ENCODE results near the gene ACAP2.

Gene ACAP2

GRCh38 chr3:195258449-195259153 is 184.2 kb downstream of the ACAP2 start:
- DNase-seq (ENCODE audit: low read depth), result no peak

DNA sequence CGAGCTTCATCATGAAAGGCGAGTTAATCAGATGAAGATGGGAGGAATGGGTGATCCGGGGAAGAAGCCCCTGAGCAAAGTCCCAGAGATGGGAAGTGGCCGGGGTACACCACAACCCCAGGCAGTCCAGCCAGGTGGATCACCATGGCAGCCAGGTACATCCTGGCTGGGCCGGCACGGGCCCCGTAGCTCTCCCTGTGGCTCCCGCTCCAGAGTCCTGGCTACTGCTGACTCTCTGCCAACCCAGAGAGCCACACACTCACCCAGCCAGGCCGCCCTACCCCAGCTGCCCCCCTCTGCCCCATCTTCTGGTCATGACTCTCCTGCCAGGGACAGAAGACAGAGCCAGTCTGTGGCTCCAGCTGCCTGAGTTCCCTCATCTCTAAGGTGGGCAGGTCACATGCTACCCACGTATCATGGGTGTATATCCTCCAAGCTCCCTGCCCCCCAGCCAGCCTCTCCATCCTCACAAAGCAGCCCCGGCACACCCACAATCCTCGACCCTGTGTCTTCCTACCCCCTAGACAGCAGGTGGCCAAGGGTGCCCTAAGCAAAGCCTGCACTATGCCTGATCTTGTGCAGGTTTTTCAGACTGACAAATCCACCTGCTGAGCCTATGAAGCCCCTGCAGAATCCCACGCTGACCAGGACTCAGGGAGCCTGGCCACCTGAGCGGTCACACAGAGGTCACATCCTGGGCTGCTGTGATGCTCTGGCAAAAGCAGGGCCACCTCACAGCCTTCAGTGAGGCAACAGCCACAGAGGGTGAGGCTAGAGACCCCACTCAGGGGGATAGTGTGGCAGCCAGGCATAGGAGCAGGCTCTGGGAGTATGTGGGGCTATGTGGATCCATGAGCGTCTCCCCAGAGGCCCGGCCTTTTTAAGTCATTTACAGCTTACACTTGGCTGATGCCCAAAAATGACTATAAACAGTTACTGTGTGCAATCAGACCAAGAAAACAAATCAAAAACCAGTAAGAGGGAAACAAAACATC is 185.1 kb downstream of the ACAP2 start:
- DNase-seq (ENCODE audit: low read depth), result no peak

GRCh38 chr3:195256639-195257453 is 186.0 kb downstream of the ACAP2 start:
- no peak for DNase-seq (ENCODE audit: low read depth)

- DNase-seq (ENCODE audit: low read depth), result no peak
Measured at GRCh38 chr3:195255571-195256501, 187.0 kb downstream of the ACAP2 start.

GRCh38 chr3:195255176-195255500 is 187.7 kb downstream of the ACAP2 start:
- no peak for DNase-seq (ENCODE audit: low read depth)

DNA sequence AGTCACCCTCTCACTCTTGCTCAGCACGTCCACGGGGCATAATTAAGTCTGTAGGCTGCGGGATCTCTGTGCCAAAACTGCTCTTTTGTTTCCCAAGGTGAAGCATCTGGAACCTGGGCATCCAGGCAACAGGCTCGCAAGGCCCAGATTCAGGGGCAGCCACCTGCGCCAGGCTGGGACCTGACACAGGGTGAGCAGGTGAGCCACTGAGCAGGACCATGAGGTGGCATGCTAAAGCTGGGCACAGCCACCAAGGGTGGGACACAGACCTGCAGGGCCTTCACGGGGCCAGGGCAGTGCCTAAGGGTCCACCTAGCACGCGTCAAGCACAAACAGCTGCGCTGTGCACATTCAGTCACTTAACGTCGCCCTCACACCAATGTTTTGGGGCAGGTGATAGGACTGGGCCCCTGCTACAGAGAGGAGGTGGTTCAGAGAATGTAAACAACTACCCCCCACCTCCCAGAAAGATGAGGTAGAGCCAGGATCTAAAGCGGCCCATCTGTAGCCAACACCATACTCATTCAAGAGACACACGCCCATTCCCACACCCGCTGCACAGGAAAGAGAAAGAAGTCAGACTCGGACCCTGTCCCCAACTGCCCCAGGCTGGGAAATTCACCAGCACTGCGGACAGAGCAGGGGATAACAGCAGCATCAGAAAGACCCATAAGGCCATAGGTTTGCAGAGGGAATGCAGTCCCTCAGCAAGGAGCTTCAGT is 188.2 kb downstream of the ACAP2 start:
- DNase-seq (ENCODE audit: low read depth), result no peak

GRCh38 chr3:195253923-195254432 is 188.8 kb downstream of the ACAP2 start:
- DNase-seq (ENCODE audit: low read depth), result no peak

DNA sequence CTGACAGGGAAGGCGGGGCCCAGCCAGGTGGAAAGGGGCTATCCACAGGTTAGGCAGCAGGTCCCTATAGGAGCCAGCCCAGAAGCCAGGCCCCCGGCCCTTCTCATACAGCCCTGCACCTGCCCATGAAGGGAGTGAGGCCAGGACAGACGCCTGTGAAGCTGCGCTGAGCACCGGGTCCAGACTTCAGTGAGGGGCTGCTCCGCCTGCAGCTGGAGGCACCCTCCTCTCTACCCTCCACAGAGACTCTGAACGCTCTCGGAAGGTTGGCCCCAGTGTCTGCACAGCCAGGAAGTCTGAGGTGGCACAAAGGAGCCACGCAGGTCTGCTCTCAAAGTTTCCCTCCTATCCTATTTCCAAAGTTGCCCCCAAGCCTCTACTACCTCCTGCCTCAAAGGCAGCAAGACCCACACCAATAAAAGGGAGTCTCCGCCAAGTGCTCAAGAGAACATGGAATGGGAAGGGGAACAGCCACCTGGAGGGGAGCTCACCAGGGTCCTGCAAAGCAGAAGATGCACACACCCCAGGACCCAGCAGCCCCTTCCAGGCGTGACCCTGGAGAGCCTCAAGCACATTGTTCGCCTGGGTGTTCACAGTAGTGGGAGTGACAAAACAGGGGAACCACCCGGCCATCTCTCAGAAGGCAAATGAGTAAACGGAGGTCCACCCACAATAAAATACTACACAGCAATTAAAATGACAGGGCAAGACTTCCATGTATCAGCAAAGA is 191.3 kb downstream of the ACAP2 start:
- DNase-seq (ENCODE audit: low read depth), result no peak

DNA sequence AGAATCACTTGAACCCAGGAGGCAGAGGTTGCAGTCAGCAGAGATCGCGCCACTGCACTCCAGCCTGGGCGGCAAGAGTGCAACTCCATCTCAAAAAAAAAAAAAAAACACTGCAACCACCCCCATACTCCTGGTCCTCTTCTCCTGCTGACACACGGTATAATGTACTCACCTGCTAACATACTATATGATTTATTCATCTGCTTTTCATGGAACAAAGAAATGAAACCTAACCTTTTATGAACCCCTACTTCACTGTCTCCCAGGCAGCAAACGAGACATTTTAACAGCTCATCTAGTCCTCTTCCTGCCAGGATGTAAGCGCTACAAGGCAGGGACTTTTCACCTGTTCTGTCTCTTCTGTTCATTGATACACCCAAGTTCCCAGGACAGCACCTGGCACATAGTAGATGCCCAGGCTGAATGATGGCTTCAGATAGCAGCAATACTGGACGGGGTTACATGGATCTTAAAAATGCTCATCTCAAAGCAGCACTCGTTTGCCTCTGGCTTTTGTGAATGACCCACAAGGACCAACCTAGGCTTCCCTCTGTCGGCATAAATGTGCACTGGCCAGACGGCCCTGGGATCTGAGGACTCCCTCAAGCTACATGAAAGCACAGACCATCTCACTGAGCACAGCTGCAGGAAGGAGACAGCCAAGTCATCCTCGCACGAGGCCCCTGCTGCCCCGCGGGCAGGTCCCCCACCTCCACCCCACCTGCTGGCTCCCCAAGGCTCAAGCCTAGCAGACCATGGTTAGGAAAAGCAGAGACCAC is 192.2 kb downstream of the ACAP2 start:
- DNase-seq (ENCODE audit: low read depth), result no peak

DNA sequence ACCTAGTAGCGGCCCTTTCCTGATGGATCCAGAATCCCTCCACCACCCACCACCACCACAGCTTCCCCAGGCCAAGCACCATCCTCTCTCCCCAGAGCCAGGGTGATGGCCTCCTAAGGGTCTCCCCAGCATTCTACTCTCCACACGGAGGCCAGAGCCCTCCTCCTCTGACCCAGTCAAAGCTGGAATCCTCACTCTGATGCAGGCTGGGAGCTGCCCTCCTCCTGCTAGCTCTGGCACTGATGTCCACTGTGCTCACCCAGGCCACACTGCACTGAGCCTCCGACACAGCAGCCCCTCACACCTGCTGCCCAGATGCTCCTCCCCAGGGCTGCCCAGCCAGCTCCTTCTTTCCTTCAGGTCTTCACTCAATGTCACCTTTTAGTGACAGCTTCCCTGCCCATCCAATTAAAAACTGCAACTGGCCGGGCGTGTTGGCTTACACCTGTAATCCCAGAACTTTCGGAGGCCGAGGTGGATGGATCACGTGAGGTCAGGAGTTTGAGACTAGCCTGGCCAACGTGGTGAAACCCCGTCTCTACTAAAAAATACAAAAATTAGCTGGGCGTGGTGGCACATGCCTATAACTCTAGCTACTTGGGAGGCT is 192.9 kb downstream of the ACAP2 start:
- DNase-seq (ENCODE audit: low read depth), result no peak

- no peak for DNase-seq (ENCODE audit: low read depth)
Measured at GRCh38 chr3:195249057-195249770, 193.6 kb downstream of the ACAP2 start.

- no peak for DNase-seq (ENCODE audit: low read depth)
Measured at GRCh38 chr3:195248281-195248680, 194.5 kb downstream of the ACAP2 start.

DNA sequence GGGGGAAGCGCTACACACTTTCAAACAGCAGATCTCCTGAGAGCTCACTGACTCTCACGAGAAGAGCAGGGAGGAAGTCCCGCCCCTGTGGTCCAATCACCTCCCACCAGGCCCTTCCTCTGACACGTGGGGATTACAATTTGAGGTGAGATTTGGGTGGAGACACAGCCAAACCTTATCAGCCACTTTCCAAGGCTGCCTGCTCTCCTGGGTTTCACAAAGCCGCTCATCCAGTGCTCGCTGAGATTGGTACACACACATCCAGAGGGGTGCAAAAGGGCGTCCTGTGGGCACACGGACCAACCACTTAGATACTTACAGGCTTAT is 195.0 kb downstream of the ACAP2 start:
- DNase-seq (ENCODE audit: low read depth), result no peak

DNA sequence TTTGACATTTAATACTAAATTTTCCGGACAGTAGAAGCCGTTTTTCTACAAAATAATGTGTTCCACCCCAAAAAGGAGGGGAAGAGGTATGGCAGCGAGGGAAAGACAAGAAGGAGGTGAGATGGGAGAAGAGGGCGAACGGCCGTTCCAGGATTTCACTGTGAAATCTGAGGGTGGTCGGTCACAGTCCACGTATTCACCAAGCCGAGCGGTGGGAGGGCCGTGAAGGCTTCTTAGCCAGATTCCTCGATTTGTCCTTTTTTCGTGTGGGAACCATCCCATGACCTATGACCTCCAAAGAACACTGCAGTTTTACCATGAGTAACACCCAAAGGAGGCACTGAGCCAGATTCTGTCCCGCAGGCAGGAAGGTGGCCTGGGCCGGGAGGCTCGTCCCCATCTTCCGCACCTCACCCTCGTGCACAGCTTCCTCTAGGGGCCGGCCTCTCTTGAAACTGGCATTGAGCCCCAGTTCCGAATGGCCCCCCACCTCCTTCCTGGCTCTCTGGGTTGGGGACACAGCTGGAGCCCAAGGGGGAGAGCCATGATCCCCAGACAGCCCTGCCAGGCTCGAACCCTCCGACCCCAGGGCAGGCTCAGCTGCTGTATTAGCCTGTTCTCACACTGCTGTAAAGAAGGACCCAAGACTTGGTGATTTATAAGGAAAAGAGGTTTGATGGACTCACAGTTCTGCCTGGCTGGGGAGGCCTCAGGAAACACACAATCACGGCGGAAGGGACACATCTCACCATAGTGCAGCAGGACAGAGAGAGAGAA is 195.5 kb downstream of the ACAP2 start:
- no peak for DNase-seq (ENCODE audit: low read depth)

DNA sequence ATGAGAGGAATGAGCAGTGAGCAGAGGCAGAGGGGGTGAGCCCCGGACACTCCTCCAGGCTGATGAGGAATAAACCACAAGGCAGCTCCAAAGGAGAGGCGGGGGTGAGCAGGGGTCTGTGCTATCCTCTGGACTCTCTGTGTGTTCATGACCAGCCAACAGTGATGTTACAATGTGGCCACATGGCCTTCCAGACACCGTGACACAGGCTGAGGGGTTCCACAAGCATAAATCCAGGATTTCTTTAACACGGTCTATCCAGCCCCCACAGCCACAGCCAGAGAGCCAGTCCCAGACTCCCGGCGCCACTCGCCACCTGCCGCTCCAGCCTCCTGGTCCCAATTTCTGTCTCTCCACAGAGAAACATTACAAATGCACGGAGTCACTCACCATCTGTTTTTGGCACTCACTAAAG is 196.2 kb downstream of the ACAP2 start:
- DNase-seq (ENCODE audit: low read depth), result no peak

DNA sequence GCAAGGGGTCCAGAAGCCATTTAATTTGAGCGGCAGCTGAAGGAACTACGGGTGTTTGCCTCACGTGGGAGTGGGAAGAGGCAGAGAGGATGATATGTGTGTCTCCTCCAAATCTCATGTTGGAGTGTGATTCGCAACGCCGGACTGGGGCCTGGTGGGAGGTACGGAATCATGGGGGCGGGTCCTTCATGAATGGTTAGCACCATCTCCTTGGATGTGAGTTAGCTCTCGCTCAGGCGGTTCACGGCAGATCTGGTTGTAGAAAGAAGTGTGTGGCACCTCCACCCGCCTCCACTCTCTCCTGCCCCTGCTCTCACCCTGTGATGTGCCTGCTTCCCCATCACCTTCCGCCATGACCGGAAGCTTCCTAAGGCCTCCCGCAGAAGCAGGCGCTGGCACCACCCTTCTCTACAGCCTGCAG is 197.3 kb downstream of the ACAP2 start:
- DNase-seq (ENCODE audit: low read depth), result no peak

Measured in GM04504 (cell line).